Activated CD4-positive, alpha-beta memory T cell treated with anti-CD3 and anti-CD28 coated beads for 36 hours (primary cell): ENCODE results near the gene NT5DC3. TPM values are rescaled to one million over a fixed set of nuclear protein-coding genes. Genes with fewer than 3 reads are reported as not detected.

ENCODE experiments used
- CTCF ChIA-PET: fragments of 350-600 bp; sonication (Branson Sonifier 250); formaldehyde crosslinking; loops from one replicate; lab custom pipeline; 2021; ENCODE audit warnings: antibody characterized with exemption, inconsistent platforms; lab: Charles Lee
- POLR2A ChIA-PET: fragments of 350-600 bp; sonication (Branson Sonifier 250); formaldehyde crosslinking; loops from one replicate; lab custom pipeline; 2021; ENCODE audit warnings: antibody characterized with exemption; lab: Charles Lee
- DNase-seq: peaks from one replicate; pipeline ENCODE4 v3.0.0-alpha.2; 2020
- H3K27ac Mint-ChIP-seq: one replicate; pipeline ENCODE4 v1.8.0; 2021; ENCODE audit warnings: mixed read lengths
- H3K27me3 Mint-ChIP-seq: one replicate; pipeline ENCODE4 v1.8.0; 2021; ENCODE audit warnings: mixed read lengths
- H3K36me3 Mint-ChIP-seq: one replicate; pipeline ENCODE4 v1.8.0; 2021; ENCODE audit warnings: mixed read lengths
- H3K4me1 Mint-ChIP-seq: one replicate; pipeline ENCODE4 v1.8.0; 2021; ENCODE audit warnings: low read depth, mixed read lengths
- H3K4me3 Mint-ChIP-seq: one replicate; pipeline ENCODE4 v1.8.0; 2021; ENCODE audit warnings: mild to moderate bottlenecking, mixed read lengths
- H3K9me3 Mint-ChIP-seq: one replicate; pipeline ENCODE4 v1.8.0; 2021; ENCODE audit warnings: mixed read lengths
- intact Hi-C: fragments of 100-400 bp; cut with micrococcal nuclease; formaldehyde crosslinking; loops from one replicate; pipeline ENCODE4 v1.15.1; 2023
- total RNA-seq, 2 experiments: library from RNA; stranded (reverse); gene quantifications; one replicate each; pipeline ENCODE4 v1.2.3, GENCODE V29; 2021

Gene NT5DC3
- total RNA-seq, 2 experiments from 2014 or later = 6.8 to 7.5 TPM

DNA sequence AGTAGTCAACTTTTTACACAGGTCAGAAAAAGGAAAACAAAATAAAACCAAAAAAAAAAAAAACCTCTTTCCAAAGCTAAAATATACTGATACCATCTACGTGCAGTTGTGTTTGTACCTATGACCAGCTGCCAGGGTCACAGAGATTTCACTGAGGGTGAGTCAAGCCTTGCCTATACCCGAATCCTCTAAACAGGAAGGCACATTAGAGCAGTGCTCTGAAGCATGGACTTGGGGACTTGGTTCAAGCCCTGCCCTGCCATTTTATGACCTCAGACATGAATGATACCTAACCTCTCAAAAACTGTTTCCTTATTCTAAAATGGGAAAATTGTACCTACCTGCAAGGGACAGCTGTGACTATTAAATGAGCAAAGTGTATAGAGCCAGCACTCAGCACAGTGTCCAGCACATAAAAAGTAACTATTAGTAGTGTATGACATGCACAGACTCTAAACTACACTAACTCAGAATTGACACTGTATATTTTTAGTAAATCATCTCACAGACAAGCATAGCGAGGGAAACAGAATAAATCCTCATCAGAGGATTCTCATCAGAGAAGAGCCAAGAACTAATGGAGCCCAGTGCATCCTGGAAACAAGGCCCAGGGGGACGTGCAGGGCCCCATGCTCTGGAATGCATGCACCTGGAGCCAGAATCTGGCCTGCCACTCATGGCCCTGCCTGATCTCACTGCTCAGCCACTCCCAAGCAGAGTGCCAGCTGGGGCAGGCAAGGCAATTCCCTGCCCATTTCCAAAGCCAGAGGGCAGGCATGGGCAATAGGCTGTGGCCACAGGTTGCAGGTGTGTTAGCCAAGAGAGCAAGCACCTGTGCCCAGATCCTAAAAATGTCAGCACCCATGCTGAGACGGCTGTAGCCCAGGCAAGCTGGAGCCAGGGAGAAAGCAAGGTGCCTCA is 57.0 kb downstream of the NT5DC3 start:
- intact Hi-C loops = no loop called here
- H3K27ac Mint-ChIP-seq = no peak overlapping the region
- peaks cover 32% of the 10 kb centered on the region for H3K36me3 Mint-ChIP-seq
- H3K9me3 Mint-ChIP-seq = no peaks in the 10 kb centered on the region
- H3K27me3 Mint-ChIP-seq = no peaks in the 10 kb centered on the region
- CTCF ChIA-PET = no interaction called here
- DNase-seq = no peak
- POLR2A ChIA-PET = no interaction called here
- no peak overlapping the region for H3K4me3 Mint-ChIP-seq
- H3K4me1 Mint-ChIP-seq = no peaks in the 10 kb centered on the region

DNA sequence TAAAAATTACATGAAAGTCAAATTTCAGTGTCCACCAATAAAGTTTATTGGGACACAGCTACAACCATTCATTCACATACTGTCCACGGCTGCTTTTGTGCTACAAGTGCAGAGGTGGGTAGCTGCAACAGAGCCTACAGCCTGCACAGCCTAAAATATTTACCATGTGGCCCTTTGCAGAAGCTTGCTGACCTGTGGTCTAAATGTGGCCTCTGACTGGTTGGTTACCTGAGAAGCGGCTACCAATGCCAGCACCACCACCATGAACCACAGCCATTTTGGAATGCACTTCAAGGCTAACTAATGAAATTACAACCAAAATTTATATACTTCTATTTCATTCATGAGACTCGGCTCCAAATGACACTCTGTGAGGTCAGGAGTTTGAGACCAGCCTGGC is 58.6 kb downstream of the NT5DC3 start:
- Mint-ChIP-seq H3K4me3 (no peak overlapping the region), H3K27me3 (no peaks in the 10 kb centered on the region), H3K9me3 (no peaks in the 10 kb centered on the region), H3K4me1 (no peaks in the 10 kb centered on the region), H3K36me3 (peaks cover 43% of the 10 kb centered on the region), H3K27ac (no peak overlapping the region)
- intact Hi-C loops = no loop called here
- ChIA-PET POLR2A (no interaction called here), CTCF (no interaction called here)
- no peak for DNase-seq

DNA sequence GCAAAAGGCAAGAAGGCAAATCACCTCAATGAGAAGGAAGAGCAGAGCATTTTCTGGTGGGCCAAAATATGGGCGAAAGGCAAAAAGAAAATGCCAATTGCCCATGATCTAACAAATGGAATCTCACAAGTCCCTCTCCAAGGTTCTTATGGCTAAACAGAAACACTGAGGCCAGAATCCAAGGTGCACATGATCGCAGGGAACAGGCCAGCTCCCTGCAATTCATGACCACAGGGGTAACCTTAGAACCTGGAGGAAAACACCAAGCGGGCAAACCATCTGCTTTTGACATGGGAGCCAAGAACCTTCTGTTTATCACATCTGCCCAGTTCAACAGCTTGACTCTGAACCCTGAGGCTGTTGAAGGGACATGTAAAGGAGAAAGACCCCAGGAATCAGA is 60.0 kb downstream of the NT5DC3 start:
- Mint-ChIP-seq H3K36me3 (peaks cover 50% of the 10 kb centered on the region), H3K9me3 (no peaks in the 10 kb centered on the region), H3K27me3 (no peaks in the 10 kb centered on the region), H3K27ac (no peak overlapping the region), H3K4me1 (no peaks in the 10 kb centered on the region), H3K4me3 (no peak overlapping the region)
- intact Hi-C loops = no loop called here
- no peak for DNase-seq
- ChIA-PET CTCF (no interaction called here), POLR2A (no interaction called here)

DNA sequence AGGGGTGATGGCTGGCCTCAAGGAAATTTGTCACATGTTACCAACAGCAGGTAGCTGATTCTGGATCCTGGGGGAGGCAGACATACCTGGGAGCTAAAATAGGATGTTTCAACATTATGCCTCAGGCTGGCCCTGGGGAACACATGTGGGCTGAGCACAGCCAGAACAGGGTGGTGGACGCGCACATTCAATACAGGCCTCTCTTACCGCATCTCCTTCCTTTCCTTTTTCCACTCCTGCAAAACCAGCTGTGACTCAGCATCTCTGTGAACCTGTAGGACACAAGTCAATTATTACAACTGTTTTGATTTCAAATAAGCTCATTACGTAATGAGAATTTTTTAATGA is 61.0 kb downstream of the NT5DC3 start:
- ChIA-PET POLR2A (interaction anchor here (0.6 kb wide), 1 partner anchor 30 kb away, joined by 4 read pairs; no protein-coding TSS in a partner anchor), CTCF (no interaction called here)
- no peaks in the 10 kb centered on the region for H3K9me3 Mint-ChIP-seq
- peaks cover 48% of the 10 kb centered on the region for H3K36me3 Mint-ChIP-seq
- no peaks in the 10 kb centered on the region for H3K4me1 Mint-ChIP-seq
- no peak for DNase-seq
- intact Hi-C loops = no loop called here
- H3K4me3 Mint-ChIP-seq = no peak overlapping the region
- H3K27ac Mint-ChIP-seq = no peak overlapping the region
- no peaks in the 10 kb centered on the region for H3K27me3 Mint-ChIP-seq

DNA sequence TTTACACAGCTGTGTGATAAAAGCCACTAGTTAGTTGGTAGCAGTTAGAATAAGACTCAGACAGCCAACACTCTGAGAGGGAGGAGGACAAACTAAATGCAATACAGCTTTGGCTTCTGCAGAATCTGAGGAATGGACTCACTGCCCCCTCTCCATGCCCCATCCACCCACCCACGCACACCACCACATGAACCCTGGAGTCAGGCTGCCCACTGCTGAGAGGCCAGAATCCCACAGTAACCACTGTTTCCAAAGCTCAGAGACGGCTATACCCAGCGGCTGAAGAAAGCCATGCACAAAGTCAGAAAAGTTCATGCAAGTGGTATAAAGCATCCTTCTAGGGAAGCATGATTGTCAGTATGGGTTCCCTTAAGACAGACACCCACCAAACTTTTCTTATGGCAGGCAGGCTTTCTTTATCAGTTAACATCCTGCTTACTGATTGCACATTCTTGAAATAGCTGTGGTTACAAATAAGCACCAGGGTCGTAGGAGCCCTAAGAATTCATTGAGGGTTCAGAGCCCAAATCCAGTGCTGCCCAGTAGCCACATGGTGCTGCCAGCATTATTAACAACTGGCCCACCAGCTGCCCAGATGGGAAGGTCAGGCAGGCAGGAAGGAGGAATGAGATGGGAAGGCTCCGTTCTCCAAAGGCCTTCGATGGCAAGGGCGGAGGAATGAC is 61.5 kb downstream of the NT5DC3 start:
- H3K36me3 Mint-ChIP-seq = peaks cover 48% of the 10 kb centered on the region
- no peaks in the 10 kb centered on the region for H3K9me3 Mint-ChIP-seq
- no peak overlapping the region for H3K27ac Mint-ChIP-seq
- H3K27me3 Mint-ChIP-seq = no peaks in the 10 kb centered on the region
- no peak overlapping the region for H3K4me3 Mint-ChIP-seq
- DNase-seq = no peak
- intact Hi-C loops = no loop called here
- ChIA-PET CTCF (interaction anchor here (1.2 kb wide), 1 partner anchor 329 kb away, joined by 3 read pairs; no protein-coding TSS in a partner anchor), POLR2A (interaction anchor here (0.6 kb wide), 1 partner anchor 30 kb away, joined by 4 read pairs; no protein-coding TSS in a partner anchor)
- H3K4me1 Mint-ChIP-seq = no peaks in the 10 kb centered on the region

DNA sequence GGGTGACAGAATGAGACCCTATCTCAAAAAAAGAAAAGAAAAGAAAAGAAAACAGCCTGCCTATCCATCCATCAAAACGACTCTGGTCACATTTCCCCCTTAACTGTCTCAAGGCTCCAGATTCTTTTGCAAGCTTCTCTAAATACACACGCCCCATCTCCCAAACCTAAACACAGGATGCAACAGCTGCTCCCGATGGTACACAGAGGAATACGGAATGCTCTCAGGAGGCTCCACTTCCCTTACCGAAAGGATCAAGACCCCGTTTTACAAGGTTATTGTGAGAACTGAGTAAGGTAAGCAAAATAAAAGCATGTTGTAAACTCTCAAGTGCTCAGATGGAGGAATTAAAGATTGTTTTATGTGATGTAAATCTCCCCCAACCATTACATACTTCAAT is 62.3 kb downstream of the NT5DC3 start:
- H3K27me3 Mint-ChIP-seq = no peaks in the 10 kb centered on the region
- ChIA-PET POLR2A (no interaction called here), CTCF (interaction anchor here (1.2 kb wide), 1 partner anchor 330 kb away, joined by 3 read pairs; no protein-coding TSS in a partner anchor)
- no peak overlapping the region for H3K4me3 Mint-ChIP-seq
- intact Hi-C loops = no loop called here
- no peak overlapping the region for H3K27ac Mint-ChIP-seq
- no peaks in the 10 kb centered on the region for H3K4me1 Mint-ChIP-seq
- no peaks in the 10 kb centered on the region for H3K9me3 Mint-ChIP-seq
- no peak for DNase-seq
- peaks cover 45% of the 10 kb centered on the region for H3K36me3 Mint-ChIP-seq

DNA sequence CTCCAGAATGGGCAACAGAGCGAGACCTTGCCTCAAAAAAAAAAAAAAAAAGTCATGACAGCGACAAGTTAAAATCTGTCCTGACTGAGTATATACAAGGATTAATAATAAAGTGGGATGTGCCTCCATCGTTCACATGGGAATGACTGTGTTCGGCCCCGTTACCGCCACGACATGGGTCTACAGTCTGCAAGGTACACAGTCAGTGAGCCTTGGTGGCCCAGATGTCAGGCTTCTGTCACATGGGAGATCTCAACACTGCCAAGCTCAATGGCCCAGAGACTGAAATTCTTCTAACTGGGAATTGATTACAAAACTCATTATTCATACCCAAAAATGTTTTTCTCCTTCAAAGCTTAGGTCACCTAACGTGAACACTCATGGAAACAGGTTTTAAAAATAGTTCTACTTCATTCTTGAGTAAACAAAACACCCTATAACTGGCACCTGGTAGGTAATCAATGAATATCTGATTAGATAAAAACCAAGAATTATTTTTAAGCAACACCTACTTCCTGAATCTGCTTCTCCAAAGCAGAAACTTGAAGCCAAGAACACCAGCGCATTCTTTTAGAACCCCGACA is 66.0 kb downstream of the NT5DC3 start:
- ChIA-PET CTCF (no interaction called here), POLR2A (no interaction called here)
- Mint-ChIP-seq H3K4me1 (no peaks in the 10 kb centered on the region), H3K36me3 (peaks cover 31% of the 10 kb centered on the region), H3K27ac (no peak overlapping the region), H3K27me3 (no peaks in the 10 kb centered on the region), H3K9me3 (no peaks in the 10 kb centered on the region), H3K4me3 (no peak overlapping the region)
- intact Hi-C loops = no loop called here
- no peak for DNase-seq

DNA sequence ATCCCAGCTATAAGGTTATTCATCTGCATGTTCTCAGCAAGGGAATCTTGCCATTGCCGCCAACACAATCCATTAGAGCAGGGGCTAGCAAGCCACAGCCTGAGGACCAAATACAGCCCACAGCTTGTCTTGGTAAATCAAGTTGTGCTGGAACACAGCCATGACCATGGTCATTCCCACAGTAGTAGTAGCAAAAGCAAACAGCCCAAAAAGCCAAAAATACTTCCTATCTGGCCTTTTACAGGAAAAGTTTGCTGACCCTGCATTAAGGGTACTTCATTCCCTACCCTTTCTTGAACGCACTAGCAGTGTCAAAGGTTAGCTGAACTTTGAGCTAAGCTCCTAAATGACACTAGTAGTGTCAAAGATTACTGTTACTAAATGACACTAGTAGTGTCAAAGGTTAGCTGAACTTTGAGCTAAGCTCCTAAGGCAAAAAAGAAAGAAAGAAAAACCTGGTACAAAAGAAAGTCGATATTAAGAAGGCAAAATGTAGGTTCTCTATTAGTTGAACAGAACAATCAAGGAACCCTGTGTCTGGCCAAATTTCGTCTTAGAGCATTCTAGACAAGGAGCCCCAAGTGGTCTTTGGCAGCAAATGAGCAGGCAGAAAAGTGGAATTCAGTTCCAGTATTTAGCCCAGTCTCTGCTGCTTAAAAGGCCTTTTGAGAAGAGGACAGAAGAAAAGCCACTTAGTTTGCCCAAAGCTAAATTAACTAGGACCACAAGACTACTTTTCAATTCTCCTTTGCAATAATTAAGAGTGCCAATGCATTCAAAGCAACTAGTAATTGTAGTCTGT is 67.7 kb downstream of the NT5DC3 start:
- DNase-seq = no peak
- ChIA-PET CTCF (no interaction called here), POLR2A (no interaction called here)
- Mint-ChIP-seq H3K4me1 (no peaks in the 10 kb centered on the region), H3K27ac (no peak overlapping the region), H3K9me3 (no peaks in the 10 kb centered on the region), H3K36me3 (peaks cover 20% of the 10 kb centered on the region), H3K4me3 (no peak overlapping the region), H3K27me3 (no peaks in the 10 kb centered on the region)
- intact Hi-C loops = no loop called here

DNA sequence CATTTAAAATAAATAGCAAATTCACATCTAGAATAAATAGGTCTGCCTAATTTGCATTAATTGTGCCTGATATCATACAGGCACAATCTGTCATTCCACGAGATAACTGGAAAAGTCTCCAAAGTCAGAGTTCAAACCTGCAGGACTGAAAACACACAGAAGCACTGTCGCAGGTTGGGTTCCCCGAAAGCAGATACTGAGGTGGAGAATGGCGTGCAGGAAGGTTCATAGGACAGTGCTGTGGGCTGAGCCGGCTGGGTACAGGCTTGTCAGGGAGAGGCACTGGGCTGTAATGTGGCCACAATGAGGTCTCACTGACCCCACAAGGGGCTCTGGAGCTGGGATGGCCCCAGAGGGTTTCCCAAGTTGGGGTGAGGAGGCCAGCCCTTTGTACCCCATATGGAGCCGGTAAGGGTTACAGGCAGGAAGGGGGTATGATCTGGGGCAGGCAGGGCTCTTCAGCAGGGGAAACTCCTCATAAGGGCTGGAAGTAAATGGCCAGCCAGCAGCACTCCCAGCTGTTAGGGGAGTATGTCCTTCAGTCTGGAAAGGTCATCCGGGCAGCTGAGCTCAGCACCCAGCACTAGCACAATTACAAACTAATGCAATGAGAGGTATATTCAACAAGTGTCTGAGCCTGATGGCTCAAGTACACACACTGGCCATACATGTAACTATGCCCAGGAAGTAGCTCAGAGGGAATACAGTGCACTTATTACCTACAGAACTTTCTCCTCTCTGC is 68.5 kb downstream of the NT5DC3 start:
- no peak for DNase-seq
- POLR2A ChIA-PET = no interaction called here
- H3K4me1 Mint-ChIP-seq = no peaks in the 10 kb centered on the region
- H3K9me3 Mint-ChIP-seq = no peaks in the 10 kb centered on the region
- no peak overlapping the region for H3K27ac Mint-ChIP-seq
- H3K36me3 Mint-ChIP-seq = peaks cover 16% of the 10 kb centered on the region
- intact Hi-C loops = no loop called here
- no peak overlapping the region for H3K4me3 Mint-ChIP-seq
- no peaks in the 10 kb centered on the region for H3K27me3 Mint-ChIP-seq
- CTCF ChIA-PET = no interaction called here

DNA sequence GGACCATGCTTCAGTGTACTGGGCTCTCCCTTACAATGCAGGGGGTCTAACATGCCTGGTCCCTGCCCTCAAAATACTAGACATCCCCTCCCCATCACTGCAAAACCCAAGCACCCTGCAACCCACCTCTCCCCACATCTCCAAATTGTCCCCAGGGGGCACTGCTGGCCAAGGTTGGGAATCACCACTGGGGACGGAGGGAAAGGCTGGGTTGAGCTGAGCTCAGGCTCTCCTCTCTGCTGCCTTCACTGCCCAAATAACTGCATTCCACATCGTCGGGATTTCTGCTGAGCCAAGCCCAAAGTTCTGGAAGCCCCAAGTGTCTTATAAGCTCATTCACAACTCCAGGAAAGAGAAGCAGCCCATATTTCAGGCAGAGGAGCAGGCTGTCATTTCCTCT is 69.6 kb downstream of the NT5DC3 start:
- Mint-ChIP-seq H3K4me1 (no peaks in the 10 kb centered on the region), H3K36me3 (peaks cover 12% of the 10 kb centered on the region), H3K4me3 (no peak overlapping the region), H3K27ac (no peak overlapping the region), H3K9me3 (no peaks in the 10 kb centered on the region), H3K27me3 (no peaks in the 10 kb centered on the region)
- CTCF ChIA-PET = interaction anchor here (0.6 kb wide), 1 partner anchor 145 kb away, joined by 3 read pairs; no protein-coding TSS in a partner anchor
- intact Hi-C loops = no loop called here
- POLR2A ChIA-PET = no interaction called here
- DNase-seq = peak; percentile 18

DNA sequence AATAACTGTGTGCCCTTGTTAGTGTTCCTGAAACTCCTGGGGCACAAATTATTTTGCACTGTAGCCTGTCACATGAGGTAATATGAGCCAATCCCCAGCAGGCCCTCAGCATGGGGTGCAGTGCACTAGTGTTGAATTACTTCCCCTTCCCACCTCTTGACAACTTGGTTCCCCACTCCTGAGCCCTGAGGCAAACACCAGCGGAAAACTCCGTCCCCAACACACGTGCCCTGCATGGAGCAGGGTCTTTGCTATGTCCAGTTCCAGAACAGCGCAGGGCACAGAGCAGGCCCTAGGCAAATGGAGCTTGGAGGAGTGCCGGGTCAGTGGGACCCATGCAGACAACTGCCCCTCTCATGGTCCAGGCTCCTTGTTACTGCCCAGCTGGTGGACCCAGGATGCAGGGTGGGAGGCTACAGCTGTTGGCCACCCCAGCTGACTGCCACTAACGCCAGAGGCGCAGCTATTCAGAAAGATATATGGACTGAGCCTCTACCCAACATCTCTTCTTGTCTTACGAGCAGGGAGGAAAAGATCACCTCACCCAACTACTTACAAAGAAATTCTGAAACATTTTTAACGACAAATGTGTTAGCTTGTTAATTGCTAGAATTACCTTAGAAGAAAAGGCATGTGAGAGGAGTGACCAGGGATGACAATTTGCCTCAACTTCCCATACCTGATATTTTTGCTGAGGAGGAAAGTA is 71.6 kb downstream of the NT5DC3 start:
- H3K4me3 Mint-ChIP-seq = no peak overlapping the region
- no peaks in the 10 kb centered on the region for H3K4me1 Mint-ChIP-seq
- intact Hi-C loops = no loop called here
- H3K27ac Mint-ChIP-seq = no peak overlapping the region
- H3K9me3 Mint-ChIP-seq = no peaks in the 10 kb centered on the region
- ChIA-PET POLR2A (no interaction called here), CTCF (no interaction called here)
- H3K36me3 Mint-ChIP-seq = peaks cover 13% of the 10 kb centered on the region
- no peak for DNase-seq
- H3K27me3 Mint-ChIP-seq = no peaks in the 10 kb centered on the region
